Measurements from ENCODE around the gene RBM17.
A peak's percentile ranks its signal among the peaks of the same experiment; 100 is the strongest.
"Not testable (repeated sequence)": the region's sequence is repeated elsewhere in the genome, so short reads cannot be mapped to it uniquely, and the experiment has no call there.

Gene RBM17

DNA sequence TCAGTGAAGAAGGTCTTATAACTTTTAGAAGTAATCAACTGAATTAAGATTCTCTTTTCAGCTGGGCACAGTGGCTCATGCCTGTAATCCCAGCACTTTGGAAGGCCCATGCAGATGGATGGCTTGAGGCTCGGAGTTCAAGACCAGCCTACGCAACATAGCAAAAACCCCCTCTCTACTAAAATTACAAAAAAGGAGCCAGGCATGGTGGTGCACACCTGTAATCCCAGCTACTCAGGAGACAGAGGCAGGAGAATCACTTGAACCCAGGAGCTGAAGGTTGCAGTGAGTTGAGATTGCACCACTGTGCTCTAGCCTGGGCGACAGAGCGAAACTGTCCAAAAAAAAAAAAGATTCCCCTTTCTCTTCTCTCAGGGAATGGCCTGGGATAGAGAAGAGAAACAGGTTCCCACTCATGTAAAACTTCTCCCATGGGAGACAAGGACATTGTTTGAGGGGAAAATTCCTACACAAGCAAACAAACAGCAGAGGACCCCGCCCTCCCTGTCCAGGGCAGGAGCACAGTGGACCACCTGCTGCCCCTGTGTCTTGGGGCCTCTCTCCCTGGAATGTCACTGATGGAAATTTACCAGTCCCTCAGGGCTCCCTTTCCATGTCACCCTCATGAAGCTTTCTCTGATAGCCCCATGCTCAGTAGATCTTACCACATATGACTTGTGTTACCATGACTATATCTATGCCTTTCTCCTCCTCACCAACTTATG is 32.3 kb upstream of the RBM17 start:
- no peak for DNase-seq

DNA sequence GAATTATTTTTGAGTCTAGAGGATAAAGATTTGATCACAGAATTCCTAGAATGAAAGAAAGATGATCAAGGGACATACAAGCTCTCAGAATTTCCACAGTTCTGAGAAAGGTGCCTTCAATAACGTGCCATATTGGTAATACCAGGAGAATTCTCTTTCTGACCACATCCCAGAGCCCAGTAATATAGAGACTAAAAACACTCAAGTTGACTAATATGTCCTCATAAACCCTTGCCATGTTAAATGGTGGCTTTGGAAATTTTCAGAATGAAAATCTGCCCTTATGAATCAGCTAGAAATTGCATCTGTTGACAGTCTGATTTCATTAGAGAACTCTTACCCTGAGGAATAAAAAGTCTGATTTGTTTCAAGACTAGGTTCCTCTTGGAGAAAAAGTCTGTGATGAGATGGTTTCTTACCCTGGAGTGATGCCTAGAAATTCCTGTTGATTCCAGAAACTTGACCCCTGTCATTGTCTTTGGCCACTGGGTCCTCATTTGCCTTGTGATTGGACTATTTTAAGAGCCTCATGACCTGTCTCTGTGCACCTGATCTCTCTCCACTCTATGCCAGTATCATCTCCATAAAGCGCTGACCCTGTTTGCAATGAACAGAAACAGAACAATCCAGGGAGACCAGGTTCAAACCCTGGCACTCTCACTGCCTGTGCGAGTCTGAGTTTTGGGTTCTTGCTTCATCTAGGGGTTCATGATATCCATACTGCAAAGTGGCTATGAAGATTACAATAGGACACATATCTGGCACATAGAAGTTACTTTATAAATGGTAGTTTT is 30.0 kb upstream of the RBM17 start:
- DNase-seq = no peak

DNA sequence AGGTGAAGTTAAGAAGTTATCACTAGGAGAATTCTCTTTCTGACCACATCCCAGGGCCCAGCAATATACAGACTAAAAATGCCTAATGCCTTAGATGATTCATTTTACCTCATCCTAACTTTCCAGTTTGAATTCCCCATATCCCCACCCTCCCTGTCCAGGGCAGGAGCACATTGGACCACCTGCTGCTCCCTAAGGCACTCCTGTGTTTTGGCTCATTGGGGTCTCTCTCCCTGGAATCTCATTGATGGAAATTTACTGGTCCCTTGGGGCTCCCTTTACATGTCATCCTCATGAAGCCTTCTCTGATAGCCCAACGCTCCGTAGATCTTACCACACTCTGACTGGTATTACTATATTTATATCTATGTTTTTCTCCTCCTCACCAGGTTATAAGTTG is 29.3 kb upstream of the RBM17 start:
- DNase-seq = no peak

DNA sequence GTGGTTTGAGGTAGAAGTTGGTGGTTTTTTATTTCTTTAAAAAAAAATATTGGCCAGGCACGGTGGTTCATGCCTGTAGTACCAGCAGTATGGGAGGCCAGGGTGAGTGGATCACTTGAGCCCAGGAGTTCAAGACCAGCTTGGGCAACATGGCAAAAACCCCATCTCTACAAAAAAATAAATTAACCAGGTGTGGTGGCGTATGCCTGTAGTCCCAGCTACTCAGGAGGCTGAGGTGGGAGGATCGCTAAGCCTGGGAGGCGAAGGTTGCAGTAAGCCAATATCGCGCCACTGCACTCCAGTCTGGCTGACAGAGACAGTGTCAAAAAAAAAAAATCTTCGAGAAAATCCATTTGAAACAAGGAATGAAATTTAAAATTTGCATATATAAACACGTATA is 27.8 kb upstream of the RBM17 start:
- DNase-seq = no peak

DNA sequence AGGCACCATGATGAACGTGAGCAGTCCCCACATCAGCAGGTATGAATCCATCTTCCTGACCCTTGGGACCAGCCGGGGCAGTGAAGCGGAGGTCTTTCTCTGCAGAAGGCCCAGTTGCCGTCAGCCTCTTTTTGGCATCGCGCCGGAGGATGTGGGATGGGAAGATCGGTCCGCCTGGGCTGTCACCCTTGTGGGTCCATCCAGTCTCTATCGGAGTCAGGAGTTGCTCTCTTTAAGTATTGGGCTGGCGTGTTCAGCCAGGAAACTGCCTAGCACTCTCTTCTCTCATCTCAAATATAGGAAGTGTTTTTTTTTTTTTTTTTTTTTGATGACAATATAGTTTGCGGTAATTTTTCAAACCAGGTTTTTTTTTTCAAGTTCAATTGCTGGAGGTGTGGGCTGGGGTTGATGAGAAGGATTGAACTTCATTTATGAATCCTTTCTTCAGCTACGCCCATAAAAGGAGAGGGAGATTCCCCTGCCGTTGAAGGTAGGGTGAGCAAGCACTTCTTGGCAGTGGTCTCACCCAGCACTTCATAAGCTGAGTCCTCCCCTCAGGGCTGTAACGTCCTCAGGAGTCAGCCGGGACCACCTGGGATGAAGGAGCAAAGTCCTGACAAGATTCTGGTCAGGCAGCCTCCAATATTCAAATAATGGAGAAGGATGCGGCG is 26.6 kb upstream of the RBM17 start, which contains the start of gene IL2RA:
Gene IL2RA, minus strand, starts transcription at position 267 of the 671 bp plus-strand sequence. Its CDS starts 216 bp downstream, at position 51.
- no peak for DNase-seq

DNA sequence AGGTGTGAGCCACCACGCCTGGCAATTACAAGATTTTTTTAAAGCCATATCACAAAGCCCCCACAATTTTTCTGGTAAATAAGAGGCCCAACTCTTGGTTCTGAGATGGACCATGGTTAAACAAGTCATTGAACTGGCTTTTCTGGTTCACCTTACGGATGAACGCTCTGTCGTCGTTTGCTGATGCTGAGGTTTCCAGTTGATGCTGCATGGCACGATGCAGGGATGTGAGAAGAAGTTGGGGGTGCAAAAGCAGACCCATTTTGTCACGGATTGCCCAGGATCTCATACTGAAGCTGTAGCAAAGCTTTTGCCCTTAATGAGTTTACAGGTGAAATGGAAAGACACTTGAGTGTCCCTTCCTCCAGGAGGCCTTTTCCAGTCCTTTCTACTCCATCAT is 24.7 kb upstream of the RBM17 start:
- DNase-seq = no peak

DNA sequence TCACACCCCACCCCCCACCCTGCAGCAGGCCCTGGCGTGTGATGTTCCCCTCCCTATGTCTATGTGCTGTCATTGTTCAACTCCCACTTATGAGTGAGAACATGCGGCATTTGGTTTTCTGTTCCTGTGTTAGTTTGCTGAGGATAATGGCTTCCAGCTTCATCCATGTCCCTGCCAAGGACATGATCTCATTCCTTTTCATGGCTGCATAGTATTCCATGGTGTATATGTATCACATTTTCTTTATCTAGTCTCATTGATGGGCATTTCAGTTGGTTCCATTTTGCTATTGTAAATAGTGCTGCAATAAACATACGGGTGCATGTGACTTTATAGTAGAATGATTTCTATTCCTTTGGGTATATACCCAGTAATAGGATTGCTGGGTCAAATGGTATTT is 24.1 kb upstream of the RBM17 start:
- not testable (repeated sequence) for DNase-seq

DNA sequence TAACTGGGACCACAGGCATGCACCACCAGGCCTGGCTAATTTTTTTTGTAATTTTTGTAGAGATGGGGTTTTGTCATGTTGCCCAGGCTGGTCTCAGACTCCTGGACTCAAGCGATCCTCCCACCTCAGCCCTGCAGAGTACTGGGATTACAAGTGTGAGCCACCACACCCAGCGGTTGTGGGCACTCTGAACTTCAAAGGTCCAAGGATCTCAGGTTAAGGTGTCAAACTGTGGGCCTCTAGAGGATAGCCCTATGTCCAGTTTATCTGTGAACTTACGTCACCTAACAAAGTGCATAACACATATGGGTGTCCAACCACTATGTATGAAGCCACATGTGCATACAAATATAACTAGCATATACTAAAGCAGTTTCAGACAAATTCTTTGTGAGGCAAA is 23.4 kb upstream of the RBM17 start:
- no peak for DNase-seq

DNA sequence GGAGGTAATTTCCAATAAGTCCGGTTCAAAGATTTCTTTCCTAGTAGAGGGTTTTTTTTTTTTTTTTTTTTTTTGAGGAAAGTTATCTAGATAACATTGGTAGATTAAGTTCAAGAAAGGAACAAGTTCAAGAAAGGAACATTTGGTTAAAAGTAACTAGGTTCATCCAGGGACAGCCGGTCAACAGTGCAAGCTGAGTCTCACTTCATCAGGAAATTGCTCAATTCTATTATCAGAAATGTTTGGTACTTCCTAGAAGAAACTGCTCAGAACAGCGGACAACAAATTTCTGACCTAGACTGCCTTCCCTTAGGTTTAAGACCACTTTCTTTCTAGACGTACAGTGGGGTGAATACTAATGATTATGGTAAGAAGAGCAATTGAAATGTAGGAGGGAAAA is 23.0 kb upstream of the RBM17 start:
- no peak for DNase-seq

DNA sequence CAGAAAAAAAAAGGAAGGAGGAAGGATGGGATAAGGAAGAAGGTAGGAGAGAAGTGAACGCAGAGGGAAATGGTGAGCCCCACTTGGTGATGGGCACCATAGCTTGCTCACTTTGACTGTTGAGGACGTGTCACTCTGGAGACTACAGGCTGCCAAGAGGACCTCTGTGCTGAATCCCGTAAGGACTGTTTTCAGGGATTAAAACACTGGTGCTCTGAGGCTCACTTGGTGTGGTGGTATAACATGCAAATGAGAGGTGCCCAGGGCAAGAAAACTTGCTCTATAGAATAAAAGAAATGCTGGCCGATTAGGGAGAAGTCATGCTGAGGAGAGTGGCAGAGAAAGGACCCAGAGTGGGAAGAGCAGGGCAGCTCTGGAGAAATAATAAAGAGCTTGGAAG is 21.4 kb upstream of the RBM17 start:
- no peak for DNase-seq

DNA sequence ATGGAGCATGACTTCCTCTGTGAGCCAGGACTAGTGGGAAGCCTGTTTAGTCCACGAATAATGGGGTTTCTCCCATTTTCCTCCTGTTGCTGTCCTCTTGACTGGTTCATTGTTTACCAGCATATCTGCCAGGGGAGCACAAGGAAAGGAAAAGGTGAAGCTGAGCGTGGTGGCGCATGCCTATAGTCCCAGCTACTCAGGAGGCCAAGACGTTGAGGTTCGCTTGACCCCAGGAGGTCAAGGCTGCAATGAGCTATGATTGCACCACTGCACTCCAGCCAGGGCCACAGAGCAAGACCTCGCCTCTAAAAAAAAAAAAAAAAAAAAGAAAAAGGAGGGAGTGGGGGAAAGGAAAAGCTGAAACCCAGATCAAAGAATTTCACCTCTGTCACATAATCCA is 20.8 kb upstream of the RBM17 start:
- no peak for DNase-seq

DNA sequence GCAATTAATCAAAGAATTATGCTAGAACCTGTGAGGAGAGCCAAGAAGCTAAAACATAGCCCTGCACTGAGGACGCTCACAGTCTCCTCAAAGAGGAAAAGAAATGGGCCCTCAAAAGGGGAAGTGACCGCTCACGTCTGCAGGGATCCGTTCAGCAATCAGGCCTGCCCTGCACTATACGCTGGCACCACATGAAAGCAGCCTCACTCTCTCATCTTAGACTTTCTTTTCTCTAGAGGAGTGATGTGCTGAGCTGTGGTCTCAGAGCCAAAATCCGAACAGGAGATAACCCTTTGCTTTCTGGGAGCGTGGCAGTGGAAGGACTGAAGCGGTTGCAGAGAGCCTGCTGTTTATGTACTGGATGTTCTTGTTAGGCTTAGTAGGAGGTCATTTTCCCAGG is 20.4 kb upstream of the RBM17 start:
- peak; percentile 63 for DNase-seq

DNA sequence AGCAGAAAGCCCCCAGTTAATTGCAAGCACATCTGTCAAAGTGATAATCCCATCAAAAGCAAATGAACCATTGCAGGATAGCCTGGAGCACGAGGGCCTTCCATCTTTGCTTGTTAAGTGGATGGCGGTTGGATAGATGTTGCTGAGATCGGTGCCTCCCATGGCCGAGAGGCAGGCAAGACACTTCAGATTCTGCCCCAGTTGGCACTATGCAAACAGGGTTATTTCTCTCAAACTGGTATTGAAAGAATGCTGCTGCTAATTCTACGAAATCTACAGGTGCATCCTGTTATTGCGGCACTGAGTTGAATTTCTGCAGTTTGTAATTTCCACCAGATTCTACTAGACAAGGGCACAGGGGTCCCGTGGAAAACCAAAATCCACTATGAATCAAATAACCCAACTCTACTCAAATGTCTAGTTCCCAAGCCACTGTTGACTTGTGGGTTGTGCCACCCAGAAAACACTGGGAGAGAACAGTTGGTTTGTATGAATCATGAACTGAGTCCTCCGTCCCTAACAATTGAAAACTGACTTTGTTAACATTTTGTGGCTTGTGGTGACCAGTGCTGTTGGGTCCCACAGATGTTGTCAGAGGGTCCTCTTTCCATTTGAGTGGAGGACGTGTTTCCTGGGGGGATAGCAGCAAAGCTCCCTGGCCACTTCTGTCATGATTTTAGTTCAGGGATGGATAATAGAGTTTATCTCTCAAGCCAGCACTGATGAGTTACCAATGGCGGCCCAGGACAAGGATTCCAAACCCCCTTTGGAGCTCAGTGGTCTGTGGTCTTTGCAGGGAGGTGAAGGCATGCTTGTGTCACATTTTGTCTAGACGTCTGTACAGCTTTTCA is 19.5 kb upstream of the RBM17 start:
- peak; percentile 52 for DNase-seq

DNA sequence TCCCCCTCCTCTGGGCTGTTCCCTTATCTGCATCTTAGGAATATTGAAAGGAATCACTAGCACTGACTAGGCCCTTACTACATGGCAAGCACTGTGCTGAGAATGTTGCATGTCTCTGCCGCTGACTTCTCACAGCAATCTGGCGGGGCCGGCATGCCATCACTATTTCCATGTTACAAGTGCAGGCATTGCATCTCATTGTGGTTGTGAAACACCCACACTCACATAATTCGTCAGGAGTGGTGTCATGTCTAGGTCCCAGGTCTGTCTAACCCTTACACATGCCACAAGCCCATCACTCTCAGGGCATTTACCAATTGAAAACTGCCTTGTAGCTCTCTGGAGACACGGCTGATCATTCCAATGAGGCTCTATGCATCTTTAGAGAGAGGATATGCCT is 18.2 kb upstream of the RBM17 start:
- DNase-seq = no peak

DNA sequence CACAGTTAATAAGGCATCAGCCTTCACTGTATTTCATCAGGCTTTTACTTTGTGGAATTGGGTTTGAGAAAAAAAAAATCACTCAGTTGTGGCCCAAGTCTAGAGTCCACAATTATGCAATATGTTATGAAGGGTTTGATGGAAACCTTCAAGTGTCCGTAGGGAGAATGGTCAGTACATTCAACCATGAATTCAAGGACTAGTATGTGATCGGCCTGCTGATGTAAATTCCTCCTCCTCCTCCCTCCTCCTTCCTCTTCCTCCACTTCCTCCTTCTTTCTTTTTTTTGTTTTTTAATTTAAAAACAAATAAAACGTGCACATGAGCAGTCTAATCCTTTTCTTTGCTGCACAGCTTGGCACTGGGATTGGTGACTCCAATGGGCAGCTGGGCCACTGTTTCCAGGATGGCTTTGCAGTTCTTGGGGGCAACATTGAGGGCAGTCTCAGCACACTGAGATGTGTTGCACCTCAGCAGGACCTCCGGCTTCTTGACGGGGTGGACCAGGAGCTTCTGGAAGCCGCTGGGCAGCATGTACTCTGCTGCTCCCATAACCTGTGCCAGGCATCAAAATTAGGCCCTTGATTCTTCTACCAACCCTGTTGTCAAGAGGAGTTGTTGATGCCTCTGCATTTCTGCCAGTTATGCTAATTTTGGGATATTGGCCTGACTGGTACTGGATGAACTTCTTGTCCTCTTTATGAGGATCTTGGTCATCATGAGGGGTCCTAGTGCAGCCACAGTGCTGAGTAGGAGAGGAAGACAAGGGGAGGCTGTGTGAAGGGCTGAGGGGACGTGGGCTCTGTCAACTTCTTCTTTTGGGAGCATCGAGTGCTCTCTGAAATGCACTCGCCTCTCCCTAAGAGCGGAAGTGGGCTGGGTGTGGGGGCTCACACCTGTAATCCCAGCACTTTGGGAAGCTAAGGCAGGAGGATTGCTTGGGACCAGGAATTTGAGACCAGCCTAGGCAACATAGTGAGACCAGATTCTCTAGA is 17.4 kb upstream of the RBM17 start:
- no peak for DNase-seq

DNA sequence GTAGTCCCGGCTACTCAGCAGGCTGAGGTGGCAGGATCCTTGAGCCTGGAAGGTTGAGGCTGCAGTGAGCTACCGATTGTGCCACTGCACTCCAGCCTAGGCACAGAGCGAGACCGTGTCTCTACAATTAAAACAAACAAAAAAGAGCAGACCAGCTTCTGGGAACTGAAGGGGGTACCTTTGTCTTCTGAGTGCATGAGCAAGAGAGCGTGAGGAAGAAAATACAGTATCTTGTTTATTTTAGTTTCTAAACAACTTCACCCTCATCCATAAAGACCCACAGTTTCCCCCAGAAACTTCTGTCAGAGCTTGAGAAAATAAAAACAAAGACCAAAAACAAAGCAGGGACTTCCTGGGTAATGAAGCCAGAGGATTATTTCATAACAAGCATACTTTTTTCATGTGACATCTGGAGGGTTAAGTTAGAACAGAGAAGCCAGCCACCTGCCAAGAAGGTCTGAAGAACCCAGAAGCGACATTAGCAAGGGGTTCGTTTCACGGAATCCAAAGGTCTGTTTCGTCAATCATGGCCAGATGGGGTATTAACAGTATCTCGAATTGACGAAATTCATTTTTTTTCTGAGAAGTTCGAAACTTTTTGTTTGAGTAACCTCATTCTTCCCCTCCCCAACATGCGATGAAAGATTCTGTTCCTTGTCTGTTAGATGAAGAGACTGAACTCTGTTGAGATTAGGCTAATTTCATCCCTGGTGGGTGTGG is 16.5 kb upstream of the RBM17 start:
- DNase-seq = no peak

DNA sequence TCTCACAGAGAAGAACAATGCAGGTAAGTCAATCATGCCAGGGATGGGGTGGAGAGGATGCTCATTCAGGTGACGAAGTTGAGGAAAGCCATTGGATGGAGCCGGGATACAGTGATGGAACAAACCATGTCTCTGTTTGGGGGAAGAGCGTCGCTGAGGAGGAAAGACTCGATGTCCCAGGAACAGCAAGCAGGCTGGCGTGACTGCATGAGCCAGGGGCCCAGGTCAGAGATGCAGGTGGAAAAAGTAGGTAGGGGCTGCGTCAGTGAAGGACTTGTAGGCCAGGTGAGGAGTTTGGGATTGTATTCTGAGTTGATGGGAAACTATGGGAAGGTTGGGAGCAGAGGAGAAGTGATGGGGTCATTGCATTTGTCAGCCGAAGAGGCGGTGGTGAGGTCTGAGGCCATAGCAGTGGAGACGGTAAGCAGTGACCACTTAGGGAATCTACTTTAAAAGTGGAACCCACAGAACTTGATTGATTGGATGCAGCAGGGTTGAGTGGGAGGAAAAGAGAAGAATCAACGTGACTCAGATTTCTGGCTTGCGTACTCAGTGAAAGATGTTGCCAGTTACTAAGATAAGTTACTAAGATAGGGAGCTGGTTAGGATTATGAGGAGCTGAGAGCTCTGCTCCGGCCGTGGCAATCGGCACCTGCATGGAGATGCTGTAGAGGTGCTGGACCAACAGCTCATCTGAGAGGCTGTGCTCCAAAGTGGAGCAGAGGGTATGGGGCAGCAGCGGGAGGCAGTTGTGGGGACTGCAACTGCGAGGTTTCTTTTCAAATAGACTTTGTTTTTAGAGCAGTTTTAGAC is 14.1 kb upstream of the RBM17 start:
- DNase-seq = no peak

DNA sequence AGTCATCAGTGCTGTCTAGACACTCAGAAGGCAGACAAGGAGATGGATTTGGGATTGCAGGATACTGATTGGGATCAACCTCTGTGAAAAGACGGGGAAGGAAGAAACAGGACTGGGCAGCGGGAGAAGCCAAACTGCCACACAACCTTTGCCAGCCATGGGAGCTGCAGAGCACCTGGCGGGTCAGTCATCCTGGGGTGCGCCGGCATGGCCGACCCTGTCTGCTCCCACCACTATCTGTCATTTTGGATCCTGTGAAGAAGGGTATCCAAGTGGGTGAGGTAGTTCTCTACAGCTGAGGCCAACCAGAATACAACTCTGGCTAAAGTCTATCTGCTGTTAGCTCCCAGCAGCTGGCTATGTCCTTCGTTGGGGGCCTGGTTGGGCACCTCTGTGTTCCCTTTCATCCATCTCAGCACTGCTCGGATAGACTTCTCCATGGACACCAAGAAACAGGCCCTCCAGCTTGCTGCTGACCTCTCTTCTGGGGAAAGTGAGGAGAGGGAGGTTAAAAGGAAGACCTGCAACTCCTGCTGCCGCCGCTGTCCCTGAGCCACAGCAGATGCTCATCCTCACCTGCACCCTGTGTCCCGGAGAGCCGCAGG is 11.7 kb upstream of the RBM17 start:
- no peak for DNase-seq

DNA sequence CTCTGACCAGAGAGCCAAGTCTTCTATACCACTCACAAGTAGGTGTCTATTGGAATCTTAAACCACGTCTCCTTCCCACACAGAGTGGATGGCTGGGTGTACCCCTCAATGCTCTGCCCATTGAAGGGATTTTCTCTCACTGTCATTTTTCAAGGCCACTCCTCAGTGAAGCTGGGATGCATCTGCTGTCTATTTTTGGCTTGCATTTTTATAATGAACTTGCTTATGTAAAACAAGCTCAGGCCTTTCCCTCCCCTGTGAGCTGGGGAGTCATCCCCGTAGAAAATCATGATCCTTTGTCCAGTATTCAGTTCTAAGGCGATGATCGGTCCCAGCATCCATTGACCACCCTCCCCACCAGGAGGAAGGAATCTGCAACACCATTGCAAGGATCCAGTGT is 9.8 kb upstream of the RBM17 start:
- DNase-seq = no peak

All from RPMI8226 (cell line).